SIG-M5 treated with dmso at 0.1 percent for 504 hours (cell line): Measurements from ENCODE around the gene COL25A1.

Experiments
- DNase-seq: peaks from one replicate; lab custom pipeline; 2025; ENCODE audit not compliant: unreplicated experiment; lab: John Stamatoyannopoulos, UW

Gene COL25A1

DNA sequence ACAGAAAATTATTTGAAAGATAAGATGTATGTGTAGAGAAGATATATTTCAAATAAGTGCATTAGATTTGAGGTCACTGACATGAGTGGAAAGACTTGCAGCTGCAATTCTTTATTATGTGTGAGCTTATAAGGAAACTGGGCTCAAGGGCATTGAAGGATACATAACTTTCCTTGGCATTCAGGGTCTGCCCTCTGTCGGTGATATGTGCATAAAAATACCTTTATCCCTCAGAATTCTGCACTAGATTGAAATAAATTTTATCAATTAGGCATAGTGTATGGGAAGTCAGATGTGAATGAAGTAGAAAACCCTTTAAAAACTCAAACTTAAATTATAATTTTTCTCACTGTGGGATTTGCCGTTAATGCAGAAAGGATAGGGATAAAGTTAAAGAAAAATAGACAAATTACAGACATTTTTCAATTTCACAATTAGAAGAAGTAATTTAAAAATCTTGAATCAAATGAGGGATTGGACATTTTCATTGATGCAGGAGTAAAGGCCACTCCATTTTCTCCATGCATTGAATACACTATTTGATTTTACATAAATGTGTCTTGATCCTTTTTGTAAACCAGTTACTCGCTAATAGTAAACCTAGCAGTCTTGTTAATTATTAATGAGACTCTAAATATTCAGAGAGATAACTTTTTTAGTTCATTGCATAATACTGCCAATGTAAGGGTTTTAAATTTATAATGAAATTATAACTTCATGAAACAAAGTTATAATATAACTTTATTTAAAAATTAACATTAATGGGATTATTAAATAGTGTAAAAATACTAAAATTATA, 518.6 kb downstream of the COL25A1 start:
- DNase-seq, result peak; percentile 8

DNA sequence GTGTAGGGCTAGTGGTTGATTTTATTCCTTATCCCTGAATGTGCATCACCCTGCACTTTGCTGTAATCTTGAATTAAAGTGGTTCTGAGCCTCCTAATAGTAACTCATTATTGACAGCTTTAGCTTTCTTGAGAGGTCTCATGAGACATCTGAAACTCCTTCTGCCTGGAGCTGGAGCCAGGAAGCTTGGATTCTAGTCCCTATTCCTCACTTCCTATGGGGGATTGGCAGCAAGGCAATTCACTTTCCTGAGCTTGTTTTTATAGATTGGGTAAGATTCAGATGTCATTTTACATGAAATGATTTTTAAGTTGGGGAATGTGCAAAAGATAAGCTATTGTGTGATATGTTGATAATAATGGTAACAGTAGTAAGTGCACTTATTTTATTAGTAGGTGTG, 522.5 kb downstream of the COL25A1 start:
- no peak for DNase-seq

DNA sequence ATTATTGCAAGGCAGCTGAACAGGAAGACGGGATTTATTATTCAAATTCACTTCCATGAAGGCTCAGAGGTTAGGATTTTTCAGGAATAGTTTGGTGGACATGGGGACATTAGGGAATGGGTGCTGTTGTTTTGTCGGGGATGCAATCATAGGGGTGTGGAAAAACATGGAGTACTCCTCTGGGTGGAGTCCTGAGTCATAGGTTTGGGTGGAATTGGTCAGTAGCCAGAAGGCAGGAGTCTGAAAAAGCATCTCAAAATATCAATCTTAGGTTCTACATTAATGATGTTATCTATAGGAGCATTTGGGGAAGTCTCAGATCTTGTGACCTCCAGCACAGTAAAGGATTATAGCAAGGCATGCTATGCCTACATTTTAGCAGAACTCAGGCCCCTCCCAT, 525.1 kb downstream of the COL25A1 start:
- DNase-seq, result no peak

DNA sequence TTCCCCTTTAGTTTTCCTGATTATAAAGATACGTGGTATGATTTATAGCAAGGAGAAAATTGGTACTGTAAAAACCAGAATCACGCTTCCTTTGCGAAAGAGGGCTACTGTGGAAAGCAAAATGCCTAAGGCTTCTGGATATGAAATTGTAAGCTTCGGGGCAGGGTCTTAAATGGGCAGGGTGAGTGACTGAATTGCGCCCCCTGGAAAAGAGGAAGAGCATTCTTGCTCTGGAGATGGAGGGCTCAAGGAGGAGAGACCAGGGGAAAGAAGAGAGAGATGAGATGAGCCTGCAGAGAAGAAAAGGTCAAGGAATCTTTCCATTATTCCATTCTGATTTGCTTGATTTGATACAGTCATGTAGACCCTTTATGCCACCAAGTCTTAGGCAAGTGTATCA, 526.5 kb downstream of the COL25A1 start:
- no peak for DNase-seq

DNA sequence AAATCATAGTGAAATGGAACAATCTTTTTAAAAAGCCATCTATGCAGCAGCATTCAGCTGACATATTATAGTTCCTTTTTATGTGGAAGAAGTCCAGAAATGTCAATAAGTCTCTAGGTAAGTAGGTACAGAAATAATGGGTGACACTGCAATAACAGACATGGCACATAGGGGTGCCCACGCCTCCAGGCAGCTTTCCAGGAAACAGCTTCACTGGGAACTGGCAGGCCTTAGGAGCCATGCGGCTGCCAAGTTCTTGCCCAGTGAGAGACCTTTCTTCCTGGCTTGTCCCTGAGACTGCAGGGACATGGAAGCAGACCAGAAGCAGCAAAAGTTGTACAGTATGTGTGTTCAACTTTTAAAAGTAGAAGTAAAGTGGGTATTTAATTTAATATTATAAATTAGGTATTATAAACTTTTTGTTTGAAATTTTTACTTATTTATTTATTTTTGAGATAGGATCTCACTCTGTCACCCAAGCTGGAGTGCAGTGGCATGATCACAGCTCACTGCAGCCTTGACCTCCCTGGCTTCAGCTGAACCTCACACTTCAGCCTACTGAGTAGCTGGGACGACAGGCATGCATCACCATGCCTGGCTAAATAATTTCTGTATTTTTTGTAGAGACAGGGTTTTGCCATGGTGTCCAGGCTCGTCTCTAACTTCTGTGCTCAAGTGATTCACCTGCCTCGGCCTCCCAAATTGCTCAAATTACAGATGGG, 527.5 kb downstream of the COL25A1 start:
- DNase-seq, result no peak

DNA sequence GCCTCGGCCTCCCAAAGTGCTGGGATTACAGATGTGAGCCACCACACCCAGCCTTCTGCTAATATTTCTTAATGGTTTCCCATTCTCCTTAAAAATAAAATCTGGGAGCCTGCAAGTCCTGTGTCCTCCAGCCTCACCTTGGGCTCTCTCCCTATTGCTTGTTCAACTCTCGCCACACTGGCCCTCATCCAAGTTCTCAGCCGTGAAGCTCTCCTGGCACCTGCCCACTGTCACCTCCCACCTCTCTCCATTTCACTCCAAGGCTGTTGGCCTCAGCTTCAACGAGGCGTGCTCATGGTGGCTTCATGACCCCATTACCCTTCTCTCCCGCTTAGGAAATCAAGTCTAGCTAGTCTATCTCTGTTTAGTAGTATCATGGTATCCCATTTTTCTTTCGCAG, 530.1 kb downstream of the COL25A1 start:
- DNase-seq, result no peak

DNA sequence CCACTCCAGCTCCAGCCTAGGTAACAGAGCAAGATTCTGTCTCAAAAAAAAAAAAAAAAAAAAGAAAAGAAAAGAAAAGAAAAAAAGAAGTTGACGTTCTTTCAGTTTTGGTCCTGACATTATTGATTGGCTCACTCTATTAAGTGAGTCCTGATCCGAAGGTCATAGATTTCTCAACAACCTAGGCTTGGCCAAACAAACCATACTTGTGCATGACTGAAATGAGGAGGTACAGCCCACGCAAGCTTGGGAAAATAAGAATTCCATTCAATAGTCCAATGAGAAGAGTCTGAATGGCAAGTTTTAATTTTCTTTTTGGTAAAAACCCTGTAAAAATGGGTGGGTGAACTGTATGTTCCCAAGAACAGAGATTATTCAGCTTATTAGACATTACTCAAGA, 536.4 kb downstream of the COL25A1 start:
- DNase-seq, result no peak

DNA sequence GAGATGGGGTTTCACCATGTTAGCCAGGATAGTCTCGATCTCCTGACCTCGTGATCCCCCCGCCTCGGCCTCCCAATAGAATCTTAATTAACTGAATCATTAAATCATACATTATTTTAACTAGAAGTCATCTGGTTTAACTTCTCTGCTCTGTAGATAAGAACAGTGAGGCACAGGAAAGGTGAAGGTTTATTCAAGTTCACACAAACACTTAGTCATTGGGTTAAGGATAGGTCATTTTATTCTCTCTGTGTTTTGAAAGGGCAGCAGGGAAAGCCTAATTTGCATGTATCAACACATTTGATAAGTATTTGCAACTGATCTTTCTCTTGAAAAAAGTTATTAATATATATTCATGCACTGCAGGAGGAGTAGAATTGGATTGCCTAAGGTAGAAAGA, 538.5 kb downstream of the COL25A1 start:
- no peak for DNase-seq

DNA sequence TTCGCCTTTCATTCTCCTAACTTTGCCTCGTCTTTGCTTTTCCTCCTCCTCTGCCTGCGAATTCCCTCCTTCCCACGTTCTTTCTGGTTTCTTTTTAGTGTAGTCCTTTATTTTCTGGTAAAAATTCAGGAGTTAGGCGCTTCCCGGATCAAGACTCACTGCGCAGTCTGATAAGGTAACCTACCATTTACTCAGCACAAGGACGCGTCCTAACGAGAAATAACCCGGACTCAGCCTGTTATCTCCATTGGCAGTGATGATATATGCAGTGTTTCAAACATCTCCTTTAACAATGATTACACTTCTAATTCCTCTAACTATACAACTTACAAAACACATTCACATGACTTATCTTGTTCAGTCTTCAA, 539.2 kb downstream of the COL25A1 start:
- no peak for DNase-seq

DNA sequence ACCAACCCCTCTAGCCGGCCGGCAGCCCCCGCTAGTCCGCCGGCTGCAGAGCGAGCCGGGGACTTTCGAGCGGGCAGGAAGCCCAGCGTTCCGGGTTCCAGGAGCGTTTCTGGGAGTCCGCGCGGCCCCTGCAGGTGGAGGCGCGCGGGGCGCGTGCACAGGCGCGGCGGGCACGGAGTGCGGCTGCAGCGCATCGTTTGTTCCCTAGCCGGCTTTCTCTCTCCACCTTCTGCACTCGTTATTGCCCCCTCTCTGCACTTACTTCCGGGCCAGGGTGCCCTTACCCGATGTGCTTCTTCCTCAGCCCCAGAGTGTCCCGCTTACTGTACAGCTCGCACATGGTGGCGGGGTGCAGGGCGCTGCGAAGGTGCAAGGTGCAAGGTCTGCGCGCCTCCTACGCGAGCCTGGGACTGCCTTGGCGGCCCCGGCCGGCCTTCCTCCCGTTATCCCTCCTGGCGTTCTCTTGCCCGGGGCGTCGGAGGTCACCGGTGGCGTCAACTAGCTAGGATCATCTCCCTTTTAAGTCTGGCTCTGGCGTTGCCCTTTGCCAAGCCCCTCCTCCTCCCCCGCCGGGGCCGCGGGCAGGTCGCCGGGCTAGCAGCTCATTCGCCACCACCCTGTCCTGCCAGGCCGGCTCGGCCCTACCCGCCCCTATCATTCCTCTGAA, 539.8 kb downstream of the COL25A1 start, which contains the start of gene ETNPPL:
TSS of gene ETNPPL (minus strand) at position 495 of the 667 bp plus-strand sequence. CDS start at position 340, 155 bp downstream.
- no peak for DNase-seq
